GM12874 (cell line): ENCODE results near the gene PTCH1.

Source experiments
- CTCF ChIP-seq: IDR thresholded peaks from 2 replicates; pipeline ENCODE4 v1.5.1; 2011; ENCODE audit warnings: low read depth, mild to moderate bottlenecking, control low read depth, low read length, moderate library complexity; ENCODE audit not compliant: insufficient read depth

Gene PTCH1

GRCh38 chr9:95460518-95461164, 56.1 kb downstream of the PTCH1 start:
- TF ChIP-seq CTCF = no peak

GRCh38 chr9:95459851-95460517, 56.8 kb downstream of the PTCH1 start:
- no peak for TF ChIP-seq CTCF

GRCh38 chr9:95459178-95459577, 57.6 kb downstream of the PTCH1 start:
- no peak for TF ChIP-seq CTCF

- no peak for TF ChIP-seq CTCF
Measured at GRCh38 chr9:95458666-95459065, 58.1 kb downstream of the PTCH1 start.

DNA sequence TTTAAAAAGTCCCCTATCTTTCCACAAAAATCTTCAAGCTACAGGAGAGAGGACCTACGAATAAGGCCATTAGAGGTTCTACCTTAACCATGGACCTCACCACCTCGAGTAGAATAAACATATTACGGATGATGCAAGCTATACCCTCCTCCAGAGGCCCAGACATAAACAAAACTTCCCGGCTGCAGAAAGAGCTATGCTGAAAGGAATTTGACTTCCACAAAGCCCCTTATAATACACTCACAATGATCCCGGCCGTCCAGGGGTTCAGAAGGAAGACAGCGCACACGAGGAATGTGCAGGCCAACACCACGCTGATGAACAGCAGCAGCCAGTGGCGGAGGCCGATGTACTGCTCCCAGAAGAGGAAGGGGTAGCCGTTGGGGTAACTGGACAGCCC, 59.0 kb downstream of the PTCH1 start:
- no peak for TF ChIP-seq CTCF

DNA sequence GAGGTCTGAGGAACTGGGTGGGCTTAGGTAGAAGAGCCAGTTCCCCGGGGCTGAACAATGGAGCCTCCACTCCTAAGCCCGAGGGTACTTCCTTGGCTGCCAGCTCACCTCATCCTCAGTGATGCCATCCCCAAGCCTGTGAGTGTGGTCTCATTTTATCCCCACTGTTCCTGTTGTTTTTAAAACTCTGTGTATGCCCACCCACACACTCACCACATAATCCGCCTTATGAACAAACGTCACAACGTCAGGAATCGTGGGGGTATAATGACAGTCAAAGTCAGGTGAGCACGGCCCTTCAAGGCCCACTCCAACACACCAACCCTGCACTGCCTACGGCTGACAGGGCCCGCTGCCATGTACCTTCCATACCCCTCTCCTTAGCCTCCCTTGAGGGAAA, 61.1 kb downstream of the PTCH1 start:
- no peak for TF ChIP-seq CTCF

DNA sequence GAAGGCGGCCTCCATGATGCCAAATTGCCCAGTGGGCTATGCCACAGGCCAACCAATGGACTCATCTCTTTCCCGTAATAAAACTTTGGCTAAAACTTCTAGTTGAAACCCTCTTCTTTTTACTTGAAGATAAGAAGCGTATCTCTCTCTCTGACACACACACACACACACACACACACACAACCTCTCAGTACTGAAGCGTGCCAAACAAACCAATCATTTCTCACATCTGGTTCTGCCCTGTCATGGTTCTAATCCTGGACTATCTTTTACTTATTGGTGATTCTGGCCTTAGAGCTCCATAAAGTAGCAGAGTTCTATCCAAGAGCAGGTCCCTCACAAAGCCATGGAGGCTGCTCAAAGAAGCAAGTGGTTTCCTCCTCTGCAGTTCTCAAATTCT, 64.6 kb downstream of the PTCH1 start:
- TF ChIP-seq CTCF = no peak

DNA sequence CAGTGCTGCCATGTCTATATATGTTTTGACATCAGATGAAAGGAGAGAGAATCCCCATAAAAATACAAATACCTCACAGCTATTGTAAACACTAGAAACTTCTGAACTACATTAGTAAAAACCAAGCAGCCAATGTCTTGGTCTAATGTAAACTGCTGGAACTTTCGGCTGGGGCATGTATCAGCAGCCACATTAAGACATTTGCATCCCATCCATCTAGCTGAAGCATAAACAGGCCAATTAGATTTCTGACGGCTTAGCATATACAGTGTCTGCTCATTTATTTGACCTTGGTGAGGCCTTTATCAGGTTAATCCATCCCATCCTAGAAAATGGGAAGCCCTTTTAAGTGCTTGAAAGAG, 65.7 kb downstream of the PTCH1 start:
- TF ChIP-seq CTCF = no peak
